A673 (cell line): ENCODE data around the gene TMTC3.

ENCODE experiments used
- CTCF ChIP-seq: fragments of 300-800, 200-600 bp; sonication (generic); conservative IDR thresholded peaks from 2 replicates; pipeline ENCODE4 v1.5.1; 2017; ENCODE audit warnings: low read depth, mild to moderate bottlenecking, antibody characterized with exemption, low read length, moderate library complexity, mixed read lengths
- EZH2 ChIP-seq: fragments of 200-600 bp; sonication (generic); IDR thresholded peaks from 2 replicates; pipeline ENCODE4 v1.6.1; 2017; ENCODE audit warnings: borderline replicate concordance, low read depth, mild to moderate bottlenecking, mixed read lengths, antibody characterized with exemption, low read length; ENCODE audit not compliant: poor library complexity, severe bottlenecking

GRCh38 chr12:88141774-88142609 lies at the start of gene TMTC3, which contains the start of gene CEP290:
- TF ChIP-seq CTCF: no peak
- no peak for TF ChIP-seq EZH2
